Measurements from ENCODE around the gene CCNE1. TPM values are rescaled to one million over a fixed set of nuclear protein-coding genes. Genes with fewer than 3 reads are reported as not detected.
A peak's percentile ranks its signal among the peaks of the same experiment; 100 is the strongest.

CCNE1 gene
- total RNA-seq, 2 donors from 2014 or later: 43.5 to 48.6 TPM

GRCh38 chr19:29832801-29833200 is 21.0 kb downstream of the CCNE1 start:
- Mint-ChIP-seq H3K27ac (peak overlapping the region in 1 of 2 donors; percentile 14), H3K36me3 (peaks cover 0 to 12% of the 10 kb centered on the region in 2 donors), H3K9me3 (no peaks in the 10 kb centered on the region)
- no peak for ATAC-seq
- DNase-seq (ENCODE audit: low spot score in 2 of 2): no peak

GRCh38 chr19:29833614-29834261 is 21.9 kb downstream of the CCNE1 start:
- ATAC-seq (no peak), DNase-seq (ENCODE audit: low spot score in 2 of 2) (no peak)
- H3K27ac Mint-ChIP-seq: peak overlapping the region in 1 of 2 donors; percentile 14
- H3K36me3 Mint-ChIP-seq: peaks cover 0 to 12% of the 10 kb centered on the region in 2 donors
- no peaks in the 10 kb centered on the region for H3K9me3 Mint-ChIP-seq

DNA sequence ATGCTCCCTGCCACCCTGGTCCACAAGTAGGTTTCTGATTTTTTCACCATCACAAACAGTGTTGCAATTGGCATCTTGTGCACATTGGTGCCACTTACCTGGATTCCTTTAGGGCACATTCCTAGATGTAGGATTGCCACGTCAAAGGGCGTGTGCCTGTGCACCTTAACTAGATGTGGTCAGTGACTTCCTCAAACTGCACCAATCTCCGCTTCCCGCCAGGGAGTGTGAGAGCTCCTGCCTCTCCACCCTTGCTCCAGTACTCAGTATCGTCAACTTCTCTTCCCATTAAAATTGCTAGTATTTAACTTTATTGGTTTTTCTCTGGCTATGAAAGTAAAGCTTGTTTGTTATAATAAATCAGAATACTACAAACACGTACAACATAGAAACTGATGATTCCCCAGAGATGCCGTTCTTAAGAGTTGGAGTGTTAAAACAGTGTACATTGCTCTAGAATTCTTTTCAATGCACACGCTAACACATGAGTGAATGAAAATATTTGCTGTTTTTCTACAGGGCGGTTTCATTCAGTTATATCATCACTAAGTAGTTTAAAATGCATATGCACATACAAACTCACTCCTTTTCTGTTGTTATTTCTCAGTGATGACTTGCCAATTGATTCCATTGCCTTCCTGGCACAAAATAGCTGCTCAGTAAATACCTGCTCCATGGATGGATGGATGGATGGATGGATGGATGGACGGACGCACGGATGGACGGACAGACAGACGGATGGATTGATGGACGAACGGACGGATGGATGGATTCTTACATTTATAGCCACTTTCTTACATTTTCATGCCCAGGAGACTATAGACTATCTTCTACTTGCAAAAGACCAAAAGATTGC is 23.4 kb downstream of the CCNE1 start:
- H3K9me3 Mint-ChIP-seq: no peaks in the 10 kb centered on the region

DNA sequence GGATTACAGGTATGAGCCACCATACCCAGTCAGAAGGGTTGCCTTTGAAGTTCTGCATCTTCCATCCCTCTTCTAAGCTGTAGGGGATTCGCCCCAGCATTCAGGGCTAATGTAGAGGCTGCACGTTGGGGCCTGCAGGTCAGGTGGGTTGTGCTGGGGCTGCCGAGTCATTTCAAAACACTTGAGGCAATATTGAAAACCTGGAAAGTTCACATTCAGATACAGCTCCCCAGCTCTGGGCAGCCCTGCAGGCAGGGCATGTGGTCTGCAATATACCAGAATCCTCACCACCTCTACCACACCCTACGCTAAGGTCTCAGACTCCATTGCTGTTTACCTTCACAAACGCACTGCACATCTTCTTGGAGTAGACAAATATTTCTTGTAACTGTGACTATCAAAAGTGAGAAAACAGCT is 24.6 kb downstream of the CCNE1 start:
- DNase-seq (ENCODE audit: low spot score in 2 of 2): peak; percentile 76 to 82
- Mint-ChIP-seq H3K36me3 (peaks cover 0 to 6% of the 10 kb centered on the region in 2 donors), H3K9me3 (no peaks in the 10 kb centered on the region), H3K27ac (peak overlapping the region; percentile 94 to 97)
- ATAC-seq: peak; percentile 84 to 88

More for the DNA sequence above, 23.4 kb downstream of the CCNE1 start:
- Mint-ChIP-seq H3K36me3 (peaks cover 0 to 12% of the 10 kb centered on the region in 2 donors), H3K27ac (no peak overlapping the region)
- ATAC-seq: no peak
- no peak for DNase-seq (ENCODE audit: low spot score in 2 of 2)

- Mint-ChIP-seq H3K27ac (peak overlapping the region; percentile 94 to 97), H3K9me3 (no peaks in the 10 kb centered on the region), H3K36me3 (no peaks in the 10 kb centered on the region)
- DNase-seq (ENCODE audit: low spot score in 2 of 2) (peak; percentile 53 to 66), ATAC-seq (peak; percentile 74 to 76)
These were observed 25.7 kb downstream of the CCNE1 start for GRCh38 chr19:29837448-29837981.

GRCh38 chr19:29837996-29838395 is 26.2 kb downstream of the CCNE1 start:
- no peaks in the 10 kb centered on the region for H3K9me3 Mint-ChIP-seq
- no peak for DNase-seq (ENCODE audit: low spot score in 2 of 2)
- H3K36me3 Mint-ChIP-seq: no peaks in the 10 kb centered on the region
- peak overlapping the region in 1 of 2 donors; percentile 94 for H3K27ac Mint-ChIP-seq
- ATAC-seq: no peak

GRCh38 chr19:29840066-29840950 is 28.5 kb downstream of the CCNE1 start:
- Mint-ChIP-seq H3K27ac (no peak overlapping the region), H3K9me3 (no peaks in the 10 kb centered on the region), H3K36me3 (no peaks in the 10 kb centered on the region)
- DNase-seq (ENCODE audit: low spot score in 2 of 2) (no peak), ATAC-seq (no peak)

- ATAC-seq: no peak
- H3K9me3 Mint-ChIP-seq: no peaks in the 10 kb centered on the region
- DNase-seq (ENCODE audit: low spot score in 2 of 2): no peak
- H3K27ac Mint-ChIP-seq: no peak overlapping the region
- no peaks in the 10 kb centered on the region for H3K36me3 Mint-ChIP-seq
These were observed 29.4 kb downstream of the CCNE1 start for GRCh38 chr19:29841209-29841558.

DNA sequence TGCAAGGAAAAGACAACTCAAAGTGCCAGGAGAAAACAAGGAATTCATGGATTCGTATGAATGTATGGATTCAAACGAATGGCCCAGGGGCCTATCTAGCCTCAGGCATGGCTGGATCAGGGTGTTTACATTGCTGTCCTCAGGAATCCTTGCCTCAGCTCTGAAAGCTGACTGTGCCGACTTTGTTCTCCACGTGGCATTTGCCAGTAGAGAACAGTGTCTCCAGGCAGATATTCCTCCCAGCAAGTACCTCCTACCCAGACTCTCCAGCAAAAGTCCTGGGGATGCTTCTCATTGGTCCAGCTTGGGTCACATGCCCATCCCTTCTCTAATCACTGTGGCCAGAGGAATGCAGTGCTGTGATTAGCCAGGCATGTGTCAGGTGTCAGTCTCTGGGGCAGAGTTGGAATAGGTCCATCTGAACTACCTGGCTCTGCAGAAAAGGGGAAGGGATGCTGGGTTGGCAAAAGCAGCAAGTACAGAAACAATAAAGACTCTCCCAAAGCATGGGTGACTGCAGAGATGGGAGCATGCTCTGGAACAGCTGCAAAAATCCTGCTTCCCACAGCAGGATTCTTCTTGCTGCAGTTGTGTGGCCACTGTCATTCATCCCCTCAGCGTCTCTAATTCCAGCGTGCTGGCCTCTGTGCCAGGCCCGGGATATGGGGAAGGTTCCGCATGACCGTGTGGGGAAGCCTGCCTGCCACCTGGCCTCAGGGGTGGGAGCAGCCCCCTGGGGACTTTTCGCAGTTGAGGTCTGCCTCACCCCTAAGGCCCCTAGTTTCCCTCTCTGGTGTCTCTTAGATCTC is 30.0 kb downstream of the CCNE1 start:
- no peaks in the 10 kb centered on the region for H3K36me3 Mint-ChIP-seq
- no peak for DNase-seq (ENCODE audit: low spot score in 2 of 2)
- no peaks in the 10 kb centered on the region for H3K9me3 Mint-ChIP-seq
- ATAC-seq: no peak
- no peak overlapping the region for H3K27ac Mint-ChIP-seq

DNA sequence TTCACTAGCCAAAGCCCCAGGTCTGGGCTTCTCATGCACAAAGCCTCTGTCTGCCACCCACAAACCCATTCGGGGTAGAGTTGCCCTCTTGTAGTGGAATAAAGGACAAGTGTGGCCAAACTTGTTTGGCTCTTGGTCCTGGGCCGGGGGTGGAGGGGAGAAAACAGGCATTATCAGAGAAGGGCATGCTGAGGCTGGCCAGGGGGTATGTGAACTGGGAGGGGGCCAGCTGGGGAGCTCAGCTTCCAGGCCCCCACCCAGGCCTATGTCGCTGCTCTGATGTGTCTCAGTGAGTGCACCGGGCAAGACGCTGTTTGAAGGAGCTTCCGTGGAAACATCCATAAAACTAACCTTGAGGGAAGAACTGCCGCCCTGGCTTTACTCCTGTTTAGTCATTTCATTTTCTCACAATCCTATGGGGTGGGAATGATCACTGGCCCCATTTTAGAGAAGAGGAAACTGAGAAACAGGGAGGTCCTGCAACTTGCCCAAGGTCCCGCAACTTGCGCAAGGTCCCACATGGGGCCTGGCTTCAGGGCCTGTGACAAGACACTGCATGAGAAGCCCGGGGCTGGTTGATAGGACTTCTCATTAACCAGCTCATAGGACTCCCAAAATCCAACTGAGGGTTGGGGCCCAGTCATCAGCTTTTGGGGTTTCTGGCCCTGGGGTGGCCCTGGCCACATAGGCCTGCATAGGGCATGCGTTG is 30.8 kb downstream of the CCNE1 start:
- DNase-seq (ENCODE audit: low spot score in 2 of 2) (no peak), ATAC-seq (no peak)
- no peaks in the 10 kb centered on the region for H3K9me3 Mint-ChIP-seq
- H3K27ac Mint-ChIP-seq: no peak overlapping the region
- H3K36me3 Mint-ChIP-seq: no peaks in the 10 kb centered on the region

GRCh38 chr19:29843180-29844051 is 31.6 kb downstream of the CCNE1 start:
- Mint-ChIP-seq H3K27ac (no peak overlapping the region), H3K9me3 (no peaks in the 10 kb centered on the region), H3K36me3 (no peaks in the 10 kb centered on the region)
- ATAC-seq: no peak
- DNase-seq (ENCODE audit: low spot score in 2 of 2): no peak

DNA sequence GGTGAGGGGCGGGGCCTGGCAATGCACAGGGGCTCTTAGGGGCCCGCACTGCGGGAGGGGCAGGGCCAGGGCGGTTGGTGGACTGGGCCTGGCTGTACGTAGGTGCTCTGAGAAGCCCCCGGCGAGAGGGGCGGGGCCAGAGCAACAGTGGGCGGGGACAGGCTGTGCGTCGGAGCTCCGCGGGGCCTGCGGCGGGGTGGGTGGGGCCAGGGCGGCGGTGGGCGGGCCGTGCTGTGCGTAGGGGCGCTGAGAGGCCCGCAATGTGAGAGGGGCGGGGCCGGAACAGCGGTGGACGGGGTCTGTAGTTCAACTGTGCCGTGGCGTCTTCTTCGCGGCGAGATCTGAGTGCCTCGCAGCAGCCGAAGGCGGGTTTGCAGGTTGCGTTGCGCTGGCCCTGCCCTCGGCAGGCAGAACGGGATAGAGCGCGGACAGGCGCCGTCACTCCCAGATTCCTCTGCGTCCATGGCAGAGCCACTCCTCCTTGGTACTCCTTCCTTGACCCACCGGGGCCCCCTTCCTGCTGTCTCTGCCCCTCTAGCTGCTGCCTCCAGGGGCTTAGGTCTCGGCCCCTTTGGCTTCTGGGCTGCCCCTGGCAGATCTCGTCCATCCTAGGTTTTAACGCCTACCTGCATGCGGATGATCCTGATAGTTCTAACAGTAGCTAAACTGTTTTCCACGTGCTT is 33.2 kb downstream of the CCNE1 start:
- no peaks in the 10 kb centered on the region for H3K9me3 Mint-ChIP-seq
- DNase-seq (ENCODE audit: low spot score in 2 of 2) (peak; percentile 93 to 95), ATAC-seq (peak; percentile 81 to 85)
- peak overlapping the region; percentile 88 to 95 for H3K27ac Mint-ChIP-seq
- no peaks in the 10 kb centered on the region for H3K36me3 Mint-ChIP-seq

- Mint-ChIP-seq H3K27ac (peak overlapping the region; percentile 88 to 95), H3K36me3 (no peaks in the 10 kb centered on the region), H3K9me3 (no peaks in the 10 kb centered on the region)
- DNase-seq (ENCODE audit: low spot score in 2 of 2): peak in 1 of 2 donors; percentile 35
- ATAC-seq: peak in 1 of 2 donors; percentile 33
These were observed 33.9 kb downstream of the CCNE1 start for GRCh38 chr19:29845574-29846176.

GRCh38 chr19:29849208-29849607 is 37.4 kb downstream of the CCNE1 start:
- Mint-ChIP-seq H3K27ac (no peak overlapping the region), H3K36me3 (no peaks in the 10 kb centered on the region), H3K9me3 (no peaks in the 10 kb centered on the region)
- DNase-seq (ENCODE audit: low spot score in 2 of 2) (no peak), ATAC-seq (no peak)
